ENCODE results near the gene KRT74. TPM values are rescaled to one million over a fixed set of nuclear protein-coding genes. Genes with fewer than 3 reads are reported as not detected.

Gene KRT74
- total RNA-seq, 2 donors from 2014 or later, result 2.9 TPM; not detected in 1

- Histone ChIP-seq H3K4me3 (no peak overlapping the region), H3K9me3 (no peaks in the 10 kb centered on the region), H3K36me3 (no peaks in the 10 kb centered on the region), H3K27ac (no peak overlapping the region), H3K27me3 (peaks cover 0 to 5% of the 10 kb centered on the region in 2 donors), H3K4me1 (no peaks in the 10 kb centered on the region)
- peak; percentile 30 for DNase-seq (ENCODE audit: low spot score)
- no peak for TF ChIP-seq CTCF (IDR thresholded peaks at IDR 0.05)
Measured at GRCh38 chr12:52611080-52611468, 37.4 kb upstream of the KRT74 start.

GRCh38 chr12:52608826-52609630, 35.4 kb upstream of the KRT74 start:
- DNase-seq (ENCODE audit: low spot score), result peak; percentile 21
- no peak for TF ChIP-seq CTCF (IDR thresholded peaks at IDR 0.05)
- Histone ChIP-seq H3K4me3 (no peak overlapping the region), H3K4me1 (no peaks in the 10 kb centered on the region), H3K9me3 (no peaks in the 10 kb centered on the region), H3K27me3 (peaks cover 0 to 5% of the 10 kb centered on the region in 2 donors), H3K27ac (no peak overlapping the region), H3K36me3 (no peaks in the 10 kb centered on the region)

DNA sequence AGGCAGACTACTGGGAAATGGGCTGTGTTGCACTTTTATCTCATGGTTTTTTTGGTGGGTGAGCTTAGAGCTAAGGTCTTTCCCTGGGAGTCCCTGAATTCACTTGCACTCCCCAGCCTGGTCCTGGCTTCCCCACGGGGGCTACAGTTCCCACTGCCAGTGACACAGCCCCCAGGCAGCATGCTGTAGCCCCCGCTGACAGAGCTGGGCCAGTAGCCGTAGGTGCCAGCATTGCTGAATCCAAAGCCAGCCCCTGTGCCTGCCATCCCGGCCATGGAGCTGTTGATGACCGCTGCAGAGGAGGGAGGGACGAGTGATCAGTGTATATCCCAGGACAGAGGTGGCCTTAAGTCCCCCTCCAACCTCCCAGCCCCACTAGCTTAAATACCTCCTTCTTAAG, 34.5 kb upstream of the KRT74 start:
- no peaks in the 10 kb centered on the region for H3K36me3 ChIP-seq
- no peak for DNase-seq (ENCODE audit: low spot score)
- peaks cover 0 to 5% of the 10 kb centered on the region in 2 donors for H3K27me3 ChIP-seq
- H3K27ac ChIP-seq, result no peak overlapping the region
- no peaks in the 10 kb centered on the region for H3K9me3 ChIP-seq
- TF ChIP-seq CTCF (IDR thresholded peaks at IDR 0.05), result no peak
- H3K4me1 ChIP-seq, result no peaks in the 10 kb centered on the region
- no peak overlapping the region for H3K4me3 ChIP-seq

DNA sequence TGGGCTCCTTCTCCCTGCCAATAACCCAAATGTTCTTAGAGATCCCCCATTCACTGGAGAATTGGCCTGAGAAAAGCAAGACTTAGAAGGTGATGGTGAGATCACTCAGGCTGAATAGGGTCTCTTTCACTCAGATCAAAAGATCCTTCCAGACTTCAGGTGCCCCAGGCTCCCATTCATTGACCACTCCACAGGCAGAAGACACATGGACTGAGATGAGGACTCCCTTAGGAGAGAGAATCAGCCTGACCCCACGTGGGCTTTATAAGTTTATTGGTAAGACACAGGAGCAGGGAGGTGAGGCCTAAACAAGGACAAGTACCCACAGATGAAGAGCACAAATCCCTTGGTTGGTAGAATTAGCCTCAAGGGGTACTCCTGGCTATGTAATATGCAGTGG, 33.7 kb upstream of the KRT74 start:
- Histone ChIP-seq H3K36me3 (no peaks in the 10 kb centered on the region), H3K27ac (no peak overlapping the region), H3K27me3 (peaks cover 0 to 5% of the 10 kb centered on the region in 2 donors), H3K9me3 (no peaks in the 10 kb centered on the region), H3K4me3 (no peak overlapping the region), H3K4me1 (no peaks in the 10 kb centered on the region)
- no peak for TF ChIP-seq CTCF (IDR thresholded peaks at IDR 0.05)
- peak; percentile 26 for DNase-seq (ENCODE audit: low spot score)

DNA sequence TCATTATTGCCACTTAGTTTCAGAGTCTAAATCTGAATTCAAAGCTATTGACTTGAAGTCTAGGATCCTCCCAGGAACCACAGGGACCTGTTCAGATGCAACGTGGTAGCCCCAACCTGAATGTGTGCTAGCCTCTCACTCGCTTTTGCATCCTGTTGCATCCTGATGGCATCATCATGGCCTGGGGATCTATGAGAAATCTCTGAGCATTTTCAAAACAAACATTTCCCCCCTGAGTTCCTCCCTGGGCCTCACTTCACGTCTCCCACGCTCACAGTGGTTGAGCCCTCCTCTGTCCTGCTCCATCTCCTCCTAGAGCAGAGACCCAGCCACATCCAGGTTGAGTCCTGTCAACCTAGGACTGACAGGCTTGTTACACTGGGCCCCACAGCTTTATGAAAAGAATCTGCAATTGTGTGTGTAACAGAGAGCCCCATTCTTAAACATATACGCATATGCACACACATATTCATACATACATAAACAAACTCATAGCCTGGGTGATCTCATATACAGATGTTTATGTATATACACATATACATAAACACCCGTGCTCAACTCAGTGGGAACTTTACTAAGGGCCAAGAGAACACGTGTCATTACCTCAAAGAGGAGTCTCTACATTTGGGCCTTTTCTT, 33.1 kb upstream of the KRT74 start:
- no peak overlapping the region for H3K27ac ChIP-seq
- peak; percentile 38 for DNase-seq (ENCODE audit: low spot score)
- H3K36me3 ChIP-seq, result no peaks in the 10 kb centered on the region
- no peaks in the 10 kb centered on the region for H3K4me1 ChIP-seq
- H3K9me3 ChIP-seq, result no peaks in the 10 kb centered on the region
- no peak overlapping the region for H3K4me3 ChIP-seq
- TF ChIP-seq CTCF (IDR thresholded peaks at IDR 0.05), result no peak
- H3K27me3 ChIP-seq, result peaks cover 2 to 5% of the 10 kb centered on the region in 2 donors

All from right atrium auricular region (tissue), 2 donors.